Glutamatergic neuron (in vitro differentiated cells): Measurements from ENCODE around the gene MORC1. TPM values are rescaled to one million over a fixed set of nuclear protein-coding genes. Genes with fewer than 3 reads are reported as not detected.

Experiments used
- DNase-seq: peaks from one replicate; pipeline ENCODE4 v3.0.0; 2022
- H3K27ac Mint-ChIP-seq: one replicate; pipeline ENCODE4 v1.8.0; 2020; ENCODE audit warnings: mild to moderate bottlenecking, mixed read lengths, inconsistent platforms; ENCODE audit not compliant: unreplicated experiment
- H3K27me3 Mint-ChIP-seq: one replicate; pipeline ENCODE4 v1.8.0; 2020; ENCODE audit warnings: mild to moderate bottlenecking, moderate library complexity, mixed read lengths, inconsistent platforms; ENCODE audit not compliant: unreplicated experiment
- H3K36me3 Mint-ChIP-seq: one replicate; pipeline ENCODE4 v1.8.0; 2020; ENCODE audit warnings: mild to moderate bottlenecking, mixed read lengths, inconsistent platforms; ENCODE audit not compliant: unreplicated experiment
- H3K4me1 Mint-ChIP-seq: one replicate; pipeline ENCODE4 v1.8.0; 2020; ENCODE audit warnings: mild to moderate bottlenecking, low read depth, mixed read lengths, inconsistent platforms; ENCODE audit not compliant: unreplicated experiment
- H3K4me3 Mint-ChIP-seq: one replicate; pipeline ENCODE4 v1.8.0; 2020; ENCODE audit warnings: mild to moderate bottlenecking, mixed read lengths, inconsistent platforms; ENCODE audit not compliant: unreplicated experiment
- H3K9me3 Mint-ChIP-seq: one replicate; pipeline ENCODE4 v1.8.0; 2020; ENCODE audit warnings: mild to moderate bottlenecking, moderate library complexity, mixed read lengths, inconsistent platforms; ENCODE audit not compliant: unreplicated experiment
- total RNA-seq: library from RNA; stranded (reverse); fragmentation: NEBNext Ultra II Directional; extraction: Animal tissue kit (Norgen Biotek cat#: 25700); gene quantifications from one replicate; pipeline ENCODE4 v1.2.1, GENCODE V29; 2021; ENCODE audit not compliant: unreplicated experiment
- TF ChIP-seq, protein P1 (sequence below): fragments of 200-600 bp; sonication (generic); IDR thresholded peaks from one replicate; pipeline ENCODE4 v1.5.0; 2021; ENCODE audit not compliant: partially characterized antibody, unreplicated experiment

Gene MORC1
- total RNA-seq, 1 donor from 2014 or later: not detected

DNA sequence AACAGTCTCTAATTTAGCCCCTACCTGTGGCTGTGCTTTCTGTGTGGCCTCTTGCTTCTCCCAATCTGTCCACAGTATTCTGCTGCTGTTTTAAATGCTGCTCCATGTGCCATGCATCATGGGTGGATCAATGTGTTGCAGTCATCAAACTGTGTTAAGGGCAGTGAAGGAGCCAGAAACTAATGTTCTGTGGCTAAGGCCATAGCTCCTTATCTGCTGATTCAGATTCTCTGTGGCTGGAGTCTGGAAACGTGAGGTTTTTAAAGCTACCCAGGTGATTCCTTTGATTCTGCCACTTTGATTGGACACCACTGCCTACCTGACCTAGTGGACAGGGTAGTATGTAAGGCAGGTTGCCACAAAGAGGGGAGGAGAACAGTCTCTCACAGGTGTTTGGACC, 44.8 kb downstream of the MORC1 start:
- DNase-seq: no peak
- H3K9me3 Mint-ChIP-seq: peaks cover 3% of the 10 kb centered on the region
- peaks cover 14% of the 10 kb centered on the region for H3K4me1 Mint-ChIP-seq
- H3K27ac Mint-ChIP-seq: no peak overlapping the region
- H3K4me3 Mint-ChIP-seq: no peak overlapping the region
- H3K27me3 Mint-ChIP-seq: peaks cover 2% of the 10 kb centered on the region
- no peaks in the 10 kb centered on the region for H3K36me3 Mint-ChIP-seq
- TF ChIP-seq, protein P1, sequence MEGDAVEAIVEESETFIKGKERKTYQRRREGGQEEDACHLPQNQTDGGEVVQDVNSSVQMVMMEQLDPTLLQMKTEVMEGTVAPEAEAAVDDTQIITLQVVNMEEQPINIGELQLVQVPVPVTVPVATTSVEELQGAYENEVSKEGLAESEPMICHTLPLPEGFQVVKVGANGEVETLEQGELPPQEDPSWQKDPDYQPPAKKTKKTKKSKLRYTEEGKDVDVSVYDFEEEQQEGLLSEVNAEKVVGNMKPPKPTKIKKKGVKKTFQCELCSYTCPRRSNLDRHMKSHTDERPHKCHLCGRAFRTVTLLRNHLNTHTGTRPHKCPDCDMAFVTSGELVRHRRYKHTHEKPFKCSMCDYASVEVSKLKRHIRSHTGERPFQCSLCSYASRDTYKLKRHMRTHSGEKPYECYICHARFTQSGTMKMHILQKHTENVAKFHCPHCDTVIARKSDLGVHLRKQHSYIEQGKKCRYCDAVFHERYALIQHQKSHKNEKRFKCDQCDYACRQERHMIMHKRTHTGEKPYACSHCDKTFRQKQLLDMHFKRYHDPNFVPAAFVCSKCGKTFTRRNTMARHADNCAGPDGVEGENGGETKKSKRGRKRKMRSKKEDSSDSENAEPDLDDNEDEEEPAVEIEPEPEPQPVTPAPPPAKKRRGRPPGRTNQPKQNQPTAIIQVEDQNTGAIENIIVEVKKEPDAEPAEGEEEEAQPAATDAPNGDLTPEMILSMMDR: no peak

DNA sequence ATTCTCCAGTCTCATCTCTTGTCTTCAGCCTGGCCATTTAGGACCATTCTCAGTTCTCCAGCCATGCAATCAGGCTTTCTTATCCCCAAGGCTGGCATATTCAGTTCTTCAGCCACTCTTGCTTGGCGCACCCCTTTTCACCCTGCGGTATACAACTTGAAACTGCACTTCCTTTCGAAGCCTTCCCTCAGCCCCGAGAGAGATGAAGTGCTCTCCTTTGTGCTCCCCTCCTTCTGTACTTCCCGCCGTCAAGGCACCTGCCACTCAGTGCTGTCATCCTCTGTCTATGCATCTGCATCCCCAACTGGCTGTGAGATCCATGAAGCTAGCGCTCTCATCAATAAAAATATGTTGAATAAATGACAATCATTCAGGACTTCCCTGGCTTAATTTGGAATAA, 45.7 kb downstream of the MORC1 start:
- Mint-ChIP-seq H3K27ac (no peak overlapping the region), H3K36me3 (no peaks in the 10 kb centered on the region), H3K9me3 (peaks cover 3% of the 10 kb centered on the region), H3K27me3 (peaks cover 2% of the 10 kb centered on the region), H3K4me1 (peaks cover 10% of the 10 kb centered on the region), H3K4me3 (no peak overlapping the region)
- no peak for DNase-seq
- TF ChIP-seq, protein P1: no peak

DNA sequence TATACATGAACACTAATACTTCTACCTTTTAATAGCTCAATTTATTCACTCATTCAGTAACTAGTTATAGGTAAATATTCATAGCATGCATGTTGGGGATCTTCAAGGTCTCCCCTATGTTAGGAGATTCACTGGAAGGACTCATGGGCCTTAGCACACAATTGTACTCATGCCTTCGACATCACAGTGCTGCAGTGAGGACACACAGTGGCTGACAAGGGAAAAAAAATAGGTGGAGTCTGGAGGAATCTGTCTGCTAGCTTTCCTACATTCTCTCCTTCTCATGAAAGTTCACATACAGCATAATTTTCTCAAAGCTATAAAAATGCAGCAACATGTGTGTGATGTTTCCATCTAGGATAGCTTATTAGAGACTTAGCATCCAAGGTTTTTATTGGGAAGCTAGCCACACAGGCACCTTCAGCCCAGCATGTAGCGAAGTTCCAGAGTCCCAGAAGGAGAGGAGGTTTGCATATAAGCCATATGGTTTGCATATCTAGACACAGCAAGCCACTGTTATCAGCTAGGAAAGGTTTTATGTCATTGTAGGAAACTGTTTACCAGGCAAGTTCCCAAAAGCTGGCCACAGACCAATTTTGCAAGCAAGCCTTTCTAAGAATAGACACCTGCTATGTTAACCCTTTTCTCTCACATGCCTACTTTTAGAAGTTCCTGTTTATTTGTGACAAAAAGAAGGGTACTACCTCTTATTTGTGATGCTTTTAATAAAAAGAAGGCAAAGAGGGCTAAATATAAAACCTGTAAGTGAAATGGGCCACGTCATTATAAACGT, 46.4 kb downstream of the MORC1 start:
- Mint-ChIP-seq H3K27ac (no peak overlapping the region), H3K9me3 (peaks cover 3% of the 10 kb centered on the region), H3K36me3 (no peaks in the 10 kb centered on the region), H3K27me3 (peaks cover 2% of the 10 kb centered on the region), H3K4me3 (no peak overlapping the region), H3K4me1 (peaks cover 10% of the 10 kb centered on the region)
- TF ChIP-seq, protein P1: no peak
- no peak for DNase-seq

DNA sequence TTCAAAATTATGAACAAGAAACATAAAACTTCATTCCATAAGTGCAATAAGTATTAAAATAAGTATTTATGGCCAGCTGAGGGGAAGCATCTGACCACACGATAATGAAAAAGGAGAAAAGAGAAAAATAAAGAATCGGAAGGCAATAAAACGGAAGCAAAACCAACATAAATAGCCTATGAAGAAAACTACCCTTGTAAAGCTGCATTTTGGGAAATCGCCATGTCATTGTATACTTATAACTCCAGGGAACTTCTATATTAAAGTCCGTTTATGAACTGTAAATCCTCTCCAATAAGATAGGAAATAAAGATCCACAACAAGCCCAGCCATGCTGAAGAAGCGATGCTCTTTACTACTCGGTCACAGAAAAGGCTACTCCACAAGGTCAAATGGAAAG, 47.7 kb downstream of the MORC1 start:
- Mint-ChIP-seq H3K27me3 (peaks cover 2% of the 10 kb centered on the region), H3K27ac (no peak overlapping the region), H3K4me1 (peaks cover 10% of the 10 kb centered on the region), H3K36me3 (no peaks in the 10 kb centered on the region), H3K4me3 (no peak overlapping the region), H3K9me3 (peaks cover 1% of the 10 kb centered on the region)
- no peak for DNase-seq
- TF ChIP-seq, protein P1: no peak

DNA sequence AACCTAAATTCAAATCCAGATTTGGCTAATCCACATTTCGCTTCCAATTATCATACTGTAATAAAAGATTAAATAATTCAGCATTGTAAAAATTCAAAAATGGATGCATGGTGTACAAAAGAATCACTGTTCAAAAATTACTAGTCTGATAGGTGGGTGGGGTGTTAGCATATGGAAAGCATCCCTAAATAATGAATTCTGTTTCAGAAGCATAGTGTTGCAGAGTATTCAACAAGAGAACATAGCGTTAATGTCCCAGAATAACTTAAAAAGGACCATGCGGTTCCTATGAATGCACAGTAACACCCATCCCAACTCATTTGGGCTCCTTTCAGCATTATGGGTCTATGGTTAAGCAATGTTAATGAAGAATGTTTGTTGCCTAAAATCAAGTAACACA, 51.1 kb downstream of the MORC1 start:
- H3K4me3 Mint-ChIP-seq: no peak overlapping the region
- no peak for DNase-seq
- H3K36me3 Mint-ChIP-seq: no peaks in the 10 kb centered on the region
- no peaks in the 10 kb centered on the region for H3K27me3 Mint-ChIP-seq
- peaks cover 1% of the 10 kb centered on the region for H3K9me3 Mint-ChIP-seq
- H3K27ac Mint-ChIP-seq: no peak overlapping the region
- H3K4me1 Mint-ChIP-seq: peaks cover 2% of the 10 kb centered on the region
- TF ChIP-seq, protein P1: no peak
